MM.1S (cell line): ENCODE results near the gene DMBT1.

ENCODE experiments used
- DNase-seq: peaks from one replicate; pipeline ENCODE4 v3.0.0-alpha.2; 2015
- H2AFZ ChIP-seq: fragments of 300-600 bp; sonication (generic); 2 replicates; pipeline ENCODE4 v1.6.0; 2016; ENCODE audit warnings: antibody characterized with exemption, low read length
- H3F3A ChIP-seq: fragments of 300-600 bp; sonication (generic); 2 replicates; pipeline ENCODE4 v1.6.1; 2016; ENCODE audit warnings: mild to moderate bottlenecking, antibody characterized with exemption, low read length, moderate library complexity, mixed read lengths; ENCODE audit not compliant: insufficient read depth
- H3K27ac ChIP-seq: fragments of 300-600 bp; sonication (generic); 2 replicates; pipeline ENCODE4 v1.5.1; 2016; ENCODE audit warnings: mild to moderate bottlenecking, low read length
- H3K27me3 ChIP-seq: fragments of 300-600 bp; sonication (generic); replicated peaks from 2 replicates; pipeline ENCODE4 v1.6.0; 2016; ENCODE audit warnings: low read length; ENCODE audit not compliant: insufficient read depth
- H3K36me3 ChIP-seq: fragments of 300-600 bp; sonication (generic); replicated peaks from 2 replicates; pipeline ENCODE4 v1.6.1; 2016; ENCODE audit warnings: mild to moderate bottlenecking, low read length, mixed read lengths; ENCODE audit not compliant: insufficient read depth
- H3K4me1 ChIP-seq: fragments of 300-600 bp; sonication (generic); 2 replicates; pipeline ENCODE4 v1.6.1; 2016; ENCODE audit warnings: low read length, mixed read lengths
- H3K4me2 ChIP-seq: fragments of 300-600 bp; sonication (generic); 2 replicates; pipeline ENCODE4 v1.6.0; 2016; ENCODE audit warnings: low read depth, low read length
- H3K4me3 ChIP-seq: fragments of 300-600 bp; sonication (generic); 2 replicates; pipeline ENCODE4 v1.5.1; 2016; ENCODE audit warnings: low read length, mixed read lengths
- H3K79me2 ChIP-seq: fragments of 300-600 bp; sonication (generic); 2 replicates; pipeline ENCODE4 v1.6.1; 2016; ENCODE audit warnings: mixed run types, low read length, mixed read lengths
- H3K9ac ChIP-seq: fragments of 300-600 bp; sonication (generic); 2 replicates; pipeline ENCODE4 v1.6.1; 2016; ENCODE audit warnings: low read length, mixed read lengths
- H3K9me2 ChIP-seq: fragments of 300-600 bp; sonication (generic); replicated peaks from 2 replicates; pipeline ENCODE4 v1.6.1; 2016; ENCODE audit warnings: mild to moderate bottlenecking, low read length, mixed read lengths; ENCODE audit not compliant: insufficient read depth
- H3K9me3 ChIP-seq: fragments of 300-600 bp; sonication (generic); replicated peaks from 2 replicates; pipeline ENCODE4 v1.6.1; 2016; ENCODE audit warnings: mild to moderate bottlenecking, low read length, mixed read lengths; ENCODE audit not compliant: insufficient read depth
- H4K20me1 ChIP-seq: fragments of 300-600 bp; sonication (generic); 2 replicates; pipeline ENCODE4 v1.6.1; 2016; ENCODE audit warnings: mild to moderate bottlenecking, low read length, moderate library complexity, mixed read lengths; ENCODE audit not compliant: insufficient read depth
- CTCF ChIP-seq: fragments of 300-600 bp; sonication (generic); IDR thresholded peaks from 2 replicates; pipeline ENCODE4 v1.5.1; 2016; ENCODE audit warnings: antibody characterized with exemption, low read length, mixed read lengths
- EZH2 ChIP-seq: fragments of 300-600 bp; sonication (generic); optimal IDR thresholded peaks from 2 replicates; pipeline ENCODE3; 2017; ENCODE audit warnings: low read depth, mild to moderate bottlenecking, antibody characterized with exemption, low read length, mixed read lengths
- EZH2phosphoT487 ChIP-seq: fragments of 300-600 bp; sonication (generic); IDR thresholded peaks from 2 replicates; pipeline ENCODE4 v1.6.1; 2018; ENCODE audit warnings: antibody characterized with exemption, low read length

DMBT1 gene

GRCh38 chr10:122640921-122641320 is 80.4 kb downstream of the DMBT1 start:
- no peaks in the 10 kb centered on the region for H3K9me3 ChIP-seq
- H3K9me2 ChIP-seq: no peaks in the 10 kb centered on the region
- H3K4me2 ChIP-seq: no peak overlapping the region
- H3K4me1 ChIP-seq: no peaks in the 10 kb centered on the region
- H2AFZ ChIP-seq: no peak overlapping the region
- H3K27ac ChIP-seq: no peak overlapping the region
- H4K20me1 ChIP-seq: no peaks in the 10 kb centered on the region
- DNase-seq: no peak
- H3K79me2 ChIP-seq: no peaks in the 10 kb centered on the region
- no peaks in the 10 kb centered on the region for H3K27me3 ChIP-seq
- H3K4me3 ChIP-seq: no peak overlapping the region
- no peaks in the 10 kb centered on the region for H3F3A ChIP-seq
- H3K36me3 ChIP-seq: no peaks in the 10 kb centered on the region
- H3K9ac ChIP-seq: no peak overlapping the region
- no peak for TF ChIP-seq EZH2phosphoT487
- no peak for TF ChIP-seq CTCF
- TF ChIP-seq EZH2: no peak

- Histone ChIP-seq H3K27ac (no peak overlapping the region), H3K9me3 (no peaks in the 10 kb centered on the region), H3K4me1 (no peaks in the 10 kb centered on the region), H2AFZ (no peak overlapping the region), H3K79me2 (no peaks in the 10 kb centered on the region), H3K36me3 (no peaks in the 10 kb centered on the region), H3K9me2 (no peaks in the 10 kb centered on the region), H3F3A (no peaks in the 10 kb centered on the region), H3K27me3 (no peaks in the 10 kb centered on the region), H4K20me1 (no peaks in the 10 kb centered on the region), H3K4me3 (no peak overlapping the region), H3K4me2 (no peak overlapping the region), H3K9ac (no peak overlapping the region)
- TF ChIP-seq CTCF (no peak), EZH2phosphoT487 (no peak), EZH2 (no peak)
- no peak for DNase-seq
These were observed 82.4 kb downstream of the DMBT1 start for GRCh38 chr10:122642726-122643605.

- no peak for DNase-seq
- TF ChIP-seq EZH2: no peak
- TF ChIP-seq EZH2phosphoT487: no peak
- no peak for TF ChIP-seq CTCF
- no peaks in the 10 kb centered on the region for H3K36me3 ChIP-seq
- H3K27me3 ChIP-seq: no peaks in the 10 kb centered on the region
- no peak overlapping the region for H3K27ac ChIP-seq
- H3K9me2 ChIP-seq: no peaks in the 10 kb centered on the region
- no peaks in the 10 kb centered on the region for H3K79me2 ChIP-seq
- no peak overlapping the region for H3K4me2 ChIP-seq
- H2AFZ ChIP-seq: no peak overlapping the region
- no peak overlapping the region for H3K4me3 ChIP-seq
- H3K4me1 ChIP-seq: no peaks in the 10 kb centered on the region
- no peaks in the 10 kb centered on the region for H3F3A ChIP-seq
- no peaks in the 10 kb centered on the region for H4K20me1 ChIP-seq
- no peak overlapping the region for H3K9ac ChIP-seq
- no peaks in the 10 kb centered on the region for H3K9me3 ChIP-seq
These were observed 83.5 kb downstream of the DMBT1 start for GRCh38 chr10:122643931-122644534.
